NB4 (cell line): ENCODE results near the gene SMIM45.

Experiments used
- DNase-seq: peaks from one replicate; pipeline ENCODE4 v3.0.0; 2010; ENCODE audit warnings: low read depth
- H3K4me3 ChIP-seq: one replicate; pipeline ENCODE4 v1.5.1; 2011; ENCODE audit warnings: mild to moderate bottlenecking, low read depth, low read length, moderate library complexity
- CTCF ChIP-seq: IDR thresholded peaks from one replicate; pipeline ENCODE4 v1.5.1; 2012; ENCODE audit warnings: low read depth, low read length
- MAX ChIP-seq: IDR thresholded peaks from 2 replicates; pipeline ENCODE4 v1.6.1; 2011; ENCODE audit warnings: low read depth, low read length
- MYC ChIP-seq: IDR thresholded peaks from 2 replicates; pipeline ENCODE4 v1.6.1; 2011; ENCODE audit warnings: low read depth, low read length
- POLR2A ChIP-seq: IDR thresholded peaks from 2 replicates; pipeline ENCODE4 v1.6.1; 2011; ENCODE audit warnings: mild to moderate bottlenecking; ENCODE audit not compliant: insufficient read length; ENCODE audit errors: extremely low read depth

The SMIM45 gene

DNA sequence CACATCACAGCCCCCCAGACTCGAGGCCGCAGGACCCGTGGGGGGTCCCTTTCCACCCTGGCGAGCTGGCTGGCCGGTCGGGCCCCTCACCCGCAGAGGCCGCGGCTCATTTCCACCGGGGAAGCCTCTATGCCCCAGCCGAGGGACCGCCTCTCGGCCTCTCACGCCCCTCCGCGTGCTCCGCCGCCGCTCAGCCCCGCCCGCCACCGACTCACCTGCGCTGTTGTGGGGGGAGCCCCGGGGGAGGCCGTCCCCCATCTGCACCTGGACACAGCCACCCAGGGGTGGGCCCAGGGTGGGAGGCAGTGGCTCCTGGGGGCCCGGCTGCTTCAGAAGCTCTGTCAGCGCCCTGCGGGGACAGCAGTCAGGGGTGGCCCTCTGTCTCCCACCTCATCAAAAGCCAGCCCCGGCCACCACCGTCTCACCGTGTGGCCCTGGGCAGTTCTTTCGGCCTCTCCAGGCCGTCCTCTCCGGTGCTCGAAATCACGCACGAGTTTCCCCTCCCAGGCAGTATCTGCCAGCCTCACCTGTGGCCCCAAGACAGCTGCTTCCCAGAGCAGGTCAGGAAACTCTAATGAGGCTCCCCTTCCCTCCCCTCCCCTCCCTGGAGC lies 40.8 kb upstream of the SMIM45 start:
- DNase-seq: no peak
- no peak overlapping the region for H3K4me3 ChIP-seq
- TF ChIP-seq MAX (no peak), POLR2A (no peak), CTCF (no peak), MYC (no peak)

- H3K4me3 ChIP-seq: no peak overlapping the region
- no peak for DNase-seq
- no peak for TF ChIP-seq POLR2A
- TF ChIP-seq CTCF: no peak
- no peak for TF ChIP-seq MYC
- no peak for TF ChIP-seq MAX
Observed at GRCh38 chr22:41912338-41913039, 39.5 kb upstream of the SMIM45 start.

DNA sequence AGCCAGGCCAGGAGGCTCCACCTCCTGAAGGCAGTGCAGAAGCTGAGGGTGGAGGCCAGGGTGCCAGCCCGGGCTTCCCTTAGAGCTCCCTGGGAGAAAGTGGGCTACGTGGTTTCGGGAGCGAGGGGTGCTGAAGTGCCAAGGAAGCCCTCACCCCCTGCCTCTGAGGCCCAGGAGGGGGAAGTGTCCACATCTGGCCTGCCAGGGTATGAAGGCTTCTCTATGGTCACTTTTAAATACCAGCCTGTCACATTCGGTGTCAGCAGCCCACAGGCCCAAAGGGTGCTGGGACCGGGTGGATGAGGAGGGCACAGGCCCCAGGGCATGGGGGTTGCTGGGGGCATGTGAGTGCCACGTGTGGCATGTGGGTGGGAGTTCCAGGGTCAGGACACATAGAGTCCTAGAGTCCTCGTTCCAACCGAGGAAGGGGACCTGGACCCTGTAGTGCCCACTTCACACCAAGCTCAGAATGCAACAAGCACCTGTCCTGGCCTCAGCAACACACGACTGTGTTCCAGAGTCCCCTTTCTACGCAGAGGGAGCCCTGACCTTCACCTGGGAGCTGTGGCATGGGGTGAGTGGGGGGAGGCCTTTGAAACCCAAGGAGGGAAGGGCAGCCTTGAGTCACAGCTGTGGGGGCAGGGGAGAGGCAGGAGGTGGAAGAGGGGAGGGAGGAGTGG lies 38.8 kb upstream of the SMIM45 start:
- DNase-seq: no peak
- no peak for TF ChIP-seq MYC
- no peak for TF ChIP-seq MAX
- TF ChIP-seq CTCF: no peak
- TF ChIP-seq POLR2A: no peak
- H3K4me3 ChIP-seq: no peak overlapping the region

- DNase-seq: no peak
- no peak for TF ChIP-seq MYC
- no peak for TF ChIP-seq POLR2A
- TF ChIP-seq MAX: no peak
- TF ChIP-seq CTCF: no peak
- H3K4me3 ChIP-seq: no peak overlapping the region
Observed at GRCh38 chr22:41913842-41914534, 38.0 kb upstream of the SMIM45 start.

DNA sequence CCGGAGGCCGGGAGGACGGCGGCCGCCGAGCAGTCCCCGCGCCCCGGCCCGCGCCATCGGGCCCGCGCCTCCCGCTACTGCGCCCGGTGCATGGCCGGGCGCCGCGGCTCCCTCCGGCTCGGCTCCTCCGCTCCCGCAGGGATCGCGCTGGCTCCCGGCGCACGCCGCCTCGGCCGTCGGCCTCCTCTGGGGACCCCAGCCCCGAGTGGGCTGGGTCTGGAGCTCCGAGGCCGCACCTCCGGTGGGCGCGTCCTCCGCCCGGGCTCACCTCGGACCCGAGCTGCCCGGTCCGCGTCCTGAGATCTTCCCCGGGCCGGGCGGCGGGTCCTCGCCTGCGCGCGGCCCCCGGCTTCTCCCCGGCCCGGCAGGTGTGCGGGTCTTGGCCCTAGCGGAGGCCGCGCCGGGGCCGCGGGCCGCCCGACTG lies 37.3 kb upstream of the SMIM45 start:
- no peak for DNase-seq
- TF ChIP-seq POLR2A (no peak), MAX (no peak), CTCF (no peak), MYC (no peak)
- no peak overlapping the region for H3K4me3 ChIP-seq
